Measurements from ENCODE around the gene RACK1. TPM values are rescaled to one million over a fixed set of nuclear protein-coding genes. Genes with fewer than 3 reads are reported as not detected.
A peak's percentile ranks its signal among the peaks of the same experiment; 100 is the strongest.

Gene RACK1
- total and polyA plus RNA-seq, 2 of the 13 experiments (the other 11 are each of a cell fraction or from before 2014, with no cell fraction given): 2,514 to 6,141 TPM

DNA sequence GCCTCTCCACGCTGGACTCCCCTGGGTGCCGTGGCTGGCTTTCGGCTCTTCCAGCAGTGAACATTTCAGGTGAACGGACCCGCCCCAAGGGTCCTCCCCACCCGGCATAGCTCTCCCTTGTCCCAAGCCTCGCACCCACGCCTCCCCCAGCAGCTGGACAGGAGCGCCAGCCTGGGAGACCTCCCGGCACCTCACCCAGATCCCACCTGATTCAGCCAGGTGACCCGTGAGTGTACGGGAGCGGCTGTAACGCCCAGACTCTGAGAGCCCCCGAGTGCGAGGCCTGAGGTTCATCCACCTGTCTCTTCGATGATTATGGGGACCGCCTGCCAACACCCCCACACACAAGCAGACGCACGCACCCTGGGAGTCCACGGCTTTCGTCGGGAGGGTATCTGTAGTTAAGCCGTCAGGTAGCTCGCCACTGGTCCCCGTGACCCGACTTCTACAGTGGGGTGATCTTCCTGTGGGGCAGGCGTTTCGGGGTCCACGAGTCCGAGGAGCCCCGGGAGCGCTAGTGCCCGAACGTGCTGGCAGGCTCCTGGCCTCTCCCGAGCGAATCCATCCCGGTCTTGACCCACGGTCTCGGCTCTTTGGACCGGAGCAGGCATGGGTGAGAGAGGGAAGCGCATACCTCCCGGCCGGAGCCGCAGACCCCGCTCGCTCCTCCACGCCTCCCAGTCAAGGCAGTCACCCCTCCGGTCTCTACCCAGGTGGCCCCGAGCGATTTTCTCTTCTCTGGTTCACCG, 53.6 kb downstream of the RACK1 start (continued):
- TF ChIP-seq, protein P1, sequence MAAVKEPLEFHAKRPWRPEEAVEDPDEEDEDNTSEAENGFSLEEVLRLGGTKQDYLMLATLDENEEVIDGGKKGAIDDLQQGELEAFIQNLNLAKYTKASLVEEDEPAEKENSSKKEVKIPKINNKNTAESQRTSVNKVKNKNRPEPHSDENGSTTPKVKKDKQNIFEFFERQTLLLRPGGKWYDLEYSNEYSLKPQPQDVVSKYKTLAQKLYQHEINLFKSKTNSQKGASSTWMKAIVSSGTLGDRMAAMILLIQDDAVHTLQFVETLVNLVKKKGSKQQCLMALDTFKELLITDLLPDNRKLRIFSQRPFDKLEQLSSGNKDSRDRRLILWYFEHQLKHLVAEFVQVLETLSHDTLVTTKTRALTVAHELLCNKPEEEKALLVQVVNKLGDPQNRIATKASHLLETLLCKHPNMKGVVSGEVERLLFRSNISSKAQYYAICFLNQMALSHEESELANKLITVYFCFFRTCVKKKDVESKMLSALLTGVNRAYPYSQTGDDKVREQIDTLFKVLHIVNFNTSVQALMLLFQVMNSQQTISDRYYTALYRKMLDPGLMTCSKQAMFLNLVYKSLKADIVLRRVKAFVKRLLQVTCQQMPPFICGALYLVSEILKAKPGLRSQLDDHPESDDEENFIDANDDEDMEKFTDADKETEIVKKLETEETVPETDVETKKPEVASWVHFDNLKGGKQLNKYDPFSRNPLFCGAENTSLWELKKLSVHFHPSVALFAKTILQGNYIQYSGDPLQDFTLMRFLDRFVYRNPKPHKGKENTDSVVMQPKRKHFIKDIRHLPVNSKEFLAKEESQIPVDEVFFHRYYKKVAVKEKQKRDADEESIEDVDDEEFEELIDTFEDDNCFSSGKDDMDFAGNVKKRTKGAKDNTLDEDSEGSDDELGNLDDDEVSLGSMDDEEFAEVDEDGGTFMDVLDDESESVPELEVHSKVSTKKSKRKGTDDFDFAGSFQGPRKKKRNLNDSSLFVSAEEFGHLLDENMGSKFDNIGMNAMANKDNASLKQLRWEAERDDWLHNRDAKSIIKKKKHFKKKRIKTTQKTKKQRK (IDR thresholded peaks at IDR 0.05; ENCODE audit: low read length): no peak
- TF ChIP-seq SIN3B (IDR thresholded peaks at IDR 0.05; ENCODE audit: low read length): no peak
- TF ChIP-seq ZNF883 (CRISPR knock-in tag; IDR thresholded peaks at IDR 0.05; ENCODE audit: not compliant biosample characterization): peak; percentile 39
- TF ChIP-seq NR2C2 (CRISPR knock-in tag; IDR thresholded peaks at IDR 0.05; ENCODE audit: borderline replicate concordance): no peak
- no peak for TF ChIP-seq ZNF644 (CRISPR knock-in tag; IDR thresholded peaks at IDR 0.05; ENCODE audit: low read depth)
- TF ChIP-seq ZMYM2 (CRISPR knock-in tag; IDR thresholded peaks at IDR 0.05): no peak
- TF ChIP-seq, protein P2, sequence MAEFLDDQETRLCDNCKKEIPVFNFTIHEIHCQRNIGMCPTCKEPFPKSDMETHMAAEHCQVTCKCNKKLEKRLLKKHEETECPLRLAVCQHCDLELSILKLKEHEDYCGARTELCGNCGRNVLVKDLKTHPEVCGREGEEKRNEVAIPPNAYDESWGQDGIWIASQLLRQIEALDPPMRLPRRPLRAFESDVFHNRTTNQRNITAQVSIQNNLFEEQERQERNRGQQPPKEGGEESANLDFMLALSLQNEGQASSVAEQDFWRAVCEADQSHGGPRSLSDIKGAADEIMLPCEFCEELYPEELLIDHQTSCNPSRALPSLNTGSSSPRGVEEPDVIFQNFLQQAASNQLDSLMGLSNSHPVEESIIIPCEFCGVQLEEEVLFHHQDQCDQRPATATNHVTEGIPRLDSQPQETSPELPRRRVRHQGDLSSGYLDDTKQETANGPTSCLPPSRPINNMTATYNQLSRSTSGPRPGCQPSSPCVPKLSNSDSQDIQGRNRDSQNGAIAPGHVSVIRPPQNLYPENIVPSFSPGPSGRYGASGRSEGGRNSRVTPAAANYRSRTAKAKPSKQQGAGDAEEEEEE (CRISPR knock-in tag; IDR thresholded peaks at IDR 0.05; ENCODE audit: borderline replicate concordance): no peak
- TF ChIP-seq FOSL1 (CRISPR knock-in tag; IDR thresholded peaks at IDR 0.05; ENCODE audit: borderline replicate concordance): no peak
- 0 out of 2 replicates have a peak, but pooled peaks have one; percentile 48 for TF ChIP-seq ZNF703 (CRISPR knock-in tag; IDR thresholded peaks at IDR 0.05; ENCODE audit: borderline replicate concordance)
- peak; percentile 54; the same call in 1 of the 2 replicates for TF ChIP-seq ZNF329 (CRISPR knock-in tag; IDR thresholded peaks at IDR 0.05; ENCODE audit: low read depth)
- TF ChIP-seq, protein P3, sequence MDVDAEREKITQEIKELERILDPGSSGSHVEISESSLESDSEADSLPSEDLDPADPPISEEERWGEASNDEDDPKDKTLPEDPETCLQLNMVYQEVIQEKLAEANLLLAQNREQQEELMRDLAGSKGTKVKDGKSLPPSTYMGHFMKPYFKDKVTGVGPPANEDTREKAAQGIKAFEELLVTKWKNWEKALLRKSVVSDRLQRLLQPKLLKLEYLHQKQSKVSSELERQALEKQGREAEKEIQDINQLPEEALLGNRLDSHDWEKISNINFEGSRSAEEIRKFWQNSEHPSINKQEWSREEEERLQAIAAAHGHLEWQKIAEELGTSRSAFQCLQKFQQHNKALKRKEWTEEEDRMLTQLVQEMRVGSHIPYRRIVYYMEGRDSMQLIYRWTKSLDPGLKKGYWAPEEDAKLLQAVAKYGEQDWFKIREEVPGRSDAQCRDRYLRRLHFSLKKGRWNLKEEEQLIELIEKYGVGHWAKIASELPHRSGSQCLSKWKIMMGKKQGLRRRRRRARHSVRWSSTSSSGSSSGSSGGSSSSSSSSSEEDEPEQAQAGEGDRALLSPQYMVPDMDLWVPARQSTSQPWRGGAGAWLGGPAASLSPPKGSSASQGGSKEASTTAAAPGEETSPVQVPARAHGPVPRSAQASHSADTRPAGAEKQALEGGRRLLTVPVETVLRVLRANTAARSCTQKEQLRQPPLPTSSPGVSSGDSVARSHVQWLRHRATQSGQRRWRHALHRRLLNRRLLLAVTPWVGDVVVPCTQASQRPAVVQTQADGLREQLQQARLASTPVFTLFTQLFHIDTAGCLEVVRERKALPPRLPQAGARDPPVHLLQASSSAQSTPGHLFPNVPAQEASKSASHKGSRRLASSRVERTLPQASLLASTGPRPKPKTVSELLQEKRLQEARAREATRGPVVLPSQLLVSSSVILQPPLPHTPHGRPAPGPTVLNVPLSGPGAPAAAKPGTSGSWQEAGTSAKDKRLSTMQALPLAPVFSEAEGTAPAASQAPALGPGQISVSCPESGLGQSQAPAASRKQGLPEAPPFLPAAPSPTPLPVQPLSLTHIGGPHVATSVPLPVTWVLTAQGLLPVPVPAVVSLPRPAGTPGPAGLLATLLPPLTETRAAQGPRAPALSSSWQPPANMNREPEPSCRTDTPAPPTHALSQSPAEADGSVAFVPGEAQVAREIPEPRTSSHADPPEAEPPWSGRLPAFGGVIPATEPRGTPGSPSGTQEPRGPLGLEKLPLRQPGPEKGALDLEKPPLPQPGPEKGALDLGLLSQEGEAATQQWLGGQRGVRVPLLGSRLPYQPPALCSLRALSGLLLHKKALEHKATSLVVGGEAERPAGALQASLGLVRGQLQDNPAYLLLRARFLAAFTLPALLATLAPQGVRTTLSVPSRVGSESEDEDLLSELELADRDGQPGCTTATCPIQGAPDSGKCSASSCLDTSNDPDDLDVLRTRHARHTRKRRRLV (CRISPR knock-in tag; IDR thresholded peaks at IDR 0.05): no peak
- TF ChIP-seq ZNF530 (CRISPR knock-in tag; IDR thresholded peaks at IDR 0.05; ENCODE audit: low read depth): no peak
- TF ChIP-seq, protein P4, sequence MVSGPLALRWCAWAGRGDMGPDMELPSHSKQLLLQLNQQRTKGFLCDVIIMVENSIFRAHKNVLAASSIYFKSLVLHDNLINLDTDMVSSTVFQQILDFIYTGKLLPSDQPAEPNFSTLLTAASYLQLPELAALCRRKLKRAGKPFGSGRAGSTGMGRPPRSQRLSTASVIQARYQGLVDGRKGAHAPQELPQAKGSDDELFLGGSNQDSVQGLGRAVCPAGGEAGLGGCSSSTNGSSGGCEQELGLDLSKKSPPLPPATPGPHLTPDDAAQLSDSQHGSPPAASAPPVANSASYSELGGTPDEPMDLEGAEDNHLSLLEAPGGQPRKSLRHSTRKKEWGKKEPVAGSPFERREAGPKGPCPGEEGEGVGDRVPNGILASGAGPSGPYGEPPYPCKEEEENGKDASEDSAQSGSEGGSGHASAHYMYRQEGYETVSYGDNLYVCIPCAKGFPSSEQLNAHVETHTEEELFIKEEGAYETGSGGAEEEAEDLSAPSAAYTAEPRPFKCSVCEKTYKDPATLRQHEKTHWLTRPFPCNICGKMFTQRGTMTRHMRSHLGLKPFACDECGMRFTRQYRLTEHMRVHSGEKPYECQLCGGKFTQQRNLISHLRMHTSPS (CRISPR knock-in tag; IDR thresholded peaks at IDR 0.05; ENCODE audit: low read depth): no peak
- TF ChIP-seq PRMT3 (CRISPR knock-in tag; IDR thresholded peaks at IDR 0.05; ENCODE audit: borderline replicate concordance, low read depth): no peak
- TF ChIP-seq, protein P5, sequence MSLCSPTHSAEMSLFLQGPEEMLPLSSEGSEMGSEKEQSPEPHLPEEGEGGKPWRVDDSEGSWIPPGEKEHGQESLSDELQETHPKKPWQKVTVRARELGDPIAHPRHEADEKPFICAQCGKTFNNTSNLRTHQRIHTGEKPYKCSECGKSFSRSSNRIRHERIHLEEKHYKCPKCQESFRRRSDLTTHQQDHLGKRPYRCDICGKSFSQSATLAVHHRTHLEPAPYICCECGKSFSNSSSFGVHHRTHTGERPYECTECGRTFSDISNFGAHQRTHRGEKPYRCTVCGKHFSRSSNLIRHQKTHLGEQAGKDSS (CRISPR knock-in tag; IDR thresholded peaks at IDR 0.05; ENCODE audit: borderline replicate concordance, low read depth): no peak

Measured in HepG2 (cell line).